WTC11 (cell line): ENCODE results near the gene TCF12. TPM values are rescaled to one million over a fixed set of nuclear protein-coding genes. Genes with fewer than 3 reads are reported as not detected.

Experiments
- ATAC-seq: fragments of 200-7000 bp; cut with Tn5 transposase; 2 replicates; pipeline ENCODE4 v1.10.0; 2021; ENCODE audit warnings: mild to moderate bottlenecking, moderate library complexity
- CTCF ChIA-PET: fragments of 300-600 bp; sonication (Branson Sonifier 250); formaldehyde crosslinking; loops from one replicate; lab custom pipeline; 2021; ENCODE audit warnings: antibody characterized with exemption; lab: Charles Lee
- POLR2A ChIA-PET: fragments of 350-600 bp; sonication (Branson Sonifier 250); formaldehyde crosslinking; loops from one replicate; lab custom pipeline; 2021; ENCODE audit warnings: antibody characterized with exemption; lab: Charles Lee
- DNase-seq: peaks from one replicate; pipeline ENCODE4 v3.0.0; 2021; ENCODE audit warnings: low spot score
- H3K27ac Mint-ChIP-seq: 2 replicates; pipeline ENCODE4 v1.8.0; 2021; ENCODE audit warnings: mixed read lengths
- H3K27me3 Mint-ChIP-seq: 2 replicates; pipeline ENCODE4 v1.8.0; 2021; ENCODE audit warnings: low read depth, mild to moderate bottlenecking, moderate library complexity, mixed read lengths
- H3K36me3 Mint-ChIP-seq: 2 replicates; pipeline ENCODE4 v1.8.0; 2021; ENCODE audit warnings: mixed read lengths
- H3K4me1 Mint-ChIP-seq: 2 replicates; pipeline ENCODE4 v1.8.0; 2022; ENCODE audit warnings: mixed read lengths
- H3K4me3 Mint-ChIP-seq: 2 replicates; pipeline ENCODE4 v1.8.0; 2021; ENCODE audit warnings: mild to moderate bottlenecking, moderate library complexity, mixed read lengths
- H3K9me3 Mint-ChIP-seq: 2 replicates; pipeline ENCODE4 v1.8.0; 2021; ENCODE audit warnings: mixed read lengths
- ELF4 ChIP-seq: sonication (generic); formaldehyde crosslinking; IDR thresholded peaks from 2 replicates; pipeline ENCODE4 v1.8.1; 2022; ENCODE audit warnings: low read depth, mild to moderate bottlenecking, moderate library complexity, missing genetic modification reagents
- ETV6 ChIP-seq: sonication (generic); formaldehyde crosslinking; IDR thresholded peaks from 2 replicates; pipeline ENCODE4 v1.8.1; 2022; ENCODE audit warnings: mild to moderate bottlenecking, missing genetic modification reagents
- MAX ChIP-seq: sonication (generic); formaldehyde crosslinking; IDR thresholded peaks from 2 replicates; pipeline ENCODE4 v1.8.0; 2022; ENCODE audit warnings: mild to moderate bottlenecking, missing genetic modification reagents
- NFYB ChIP-seq: sonication (generic); formaldehyde crosslinking; conservative IDR thresholded peaks from 2 replicates; pipeline ENCODE4 v1.8.0; 2022; ENCODE audit warnings: low read depth, missing genetic modification reagents
- NR1H2 ChIP-seq: sonication (generic); formaldehyde crosslinking; IDR thresholded peaks from 2 replicates; pipeline ENCODE4 v1.9.0; 2021; ENCODE audit warnings: mild to moderate bottlenecking, moderate library complexity, missing genetic modification reagents
- NR2C2 ChIP-seq: sonication (generic); formaldehyde crosslinking; IDR thresholded peaks from 2 replicates; pipeline ENCODE4 v1.8.0; 2022; ENCODE audit warnings: mild to moderate bottlenecking, missing genetic modification reagents
- OVOL2 ChIP-seq: fragments of 250-450 bp; sonication (Bioruptor Pico); IDR thresholded peaks from 2 replicates; pipeline ENCODE4 v1.9.0; 2021; ENCODE audit warnings: mild to moderate bottlenecking, borderline replicate concordance
- SMAD3 ChIP-seq: sonication (generic); formaldehyde crosslinking; IDR thresholded peaks from 2 replicates; pipeline ENCODE4 v1.8.0; 2022; ENCODE audit warnings: missing genetic modification reagents, mild to moderate bottlenecking, borderline replicate concordance
- SOX15 ChIP-seq: fragments of 250-450 bp; sonication (Bioruptor Pico); IDR thresholded peaks from 2 replicates; pipeline ENCODE4 v1.9.0; 2021; ENCODE audit warnings: mild to moderate bottlenecking
- TEAD4 ChIP-seq: sonication (generic); formaldehyde crosslinking; IDR thresholded peaks from 2 replicates; pipeline ENCODE4 v1.8.0; 2022; ENCODE audit warnings: mild to moderate bottlenecking, missing genetic modification reagents
- ZMAT4 ChIP-seq: fragments of 250-450 bp; sonication (Bioruptor Pico); IDR thresholded peaks from 2 replicates; pipeline ENCODE4 v1.9.0; 2021; ENCODE audit warnings: mild to moderate bottlenecking
- total RNA-seq: library from RNA; stranded (reverse); gene quantifications from 3 replicates; pipeline ENCODE4 v1.2.3, GENCODE V29; 2021
- TF ChIP-seq, protein P1 (sequence below): sonication (generic); formaldehyde crosslinking; IDR thresholded peaks from 2 replicates; pipeline ENCODE4 v1.8.1; 2023; ENCODE audit warnings: mild to moderate bottlenecking, missing genetic modification reagents
- TF ChIP-seq, protein P2 (sequence below): sonication (generic); formaldehyde crosslinking; IDR thresholded peaks from 2 replicates; pipeline ENCODE4 v1.8.0; 2022; ENCODE audit warnings: mild to moderate bottlenecking, missing genetic modification reagents
- TF ChIP-seq, protein P3 (sequence below): sonication (generic); formaldehyde crosslinking; conservative IDR thresholded peaks from 2 replicates; pipeline ENCODE4 v1.8.1; 2023; ENCODE audit warnings: mild to moderate bottlenecking, low read depth, missing genetic modification reagents, moderate library complexity
- TF ChIP-seq, protein P4 (sequence below): sonication (generic); formaldehyde crosslinking; IDR thresholded peaks from 2 replicates; pipeline ENCODE4 v1.8.1; 2023; ENCODE audit warnings: mild to moderate bottlenecking, missing genetic modification reagents, moderate library complexity
- TF ChIP-seq, protein P5 (sequence below): fragments of 250-450 bp; sonication (Bioruptor Pico); IDR thresholded peaks from 2 replicates; pipeline ENCODE4 v1.9.0; 2021; ENCODE audit warnings: mild to moderate bottlenecking
- TF ChIP-seq, protein P6 (sequence below): sonication (generic); formaldehyde crosslinking; IDR thresholded peaks from 2 replicates; pipeline ENCODE4 v1.8.1; 2022; ENCODE audit warnings: mild to moderate bottlenecking, moderate library complexity, missing genetic modification reagents
- TF ChIP-seq, protein P7 (sequence below): fragments of 250-450 bp; sonication (Bioruptor Pico); conservative IDR thresholded peaks from 2 replicates; pipeline ENCODE4 v1.9.0; 2021; ENCODE audit warnings: mild to moderate bottlenecking

TCF12 gene
- total RNA-seq, 1 experiment from 2014 or later, result 73.2 TPM

DNA sequence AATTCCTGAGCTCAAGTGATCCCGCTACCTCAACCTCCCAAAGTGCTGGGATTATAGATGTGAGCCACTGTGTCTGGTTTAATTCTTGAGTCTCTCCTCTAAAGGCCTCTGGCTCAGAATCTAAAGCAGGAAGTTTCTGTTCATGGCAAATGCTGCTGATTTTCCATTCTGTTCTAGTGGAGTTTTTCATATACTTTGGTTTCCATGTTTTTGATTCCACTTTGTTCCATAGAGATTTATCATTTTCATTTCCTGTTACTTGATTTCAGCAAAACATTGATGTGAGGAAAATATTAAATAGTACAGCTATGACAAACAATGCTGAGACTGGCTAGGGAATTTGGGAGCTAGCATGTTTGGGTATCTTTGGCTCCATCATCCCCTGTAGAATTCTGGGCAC is 205.6 kb downstream of the TCF12 start (continued):
- TF ChIP-seq, protein P1, sequence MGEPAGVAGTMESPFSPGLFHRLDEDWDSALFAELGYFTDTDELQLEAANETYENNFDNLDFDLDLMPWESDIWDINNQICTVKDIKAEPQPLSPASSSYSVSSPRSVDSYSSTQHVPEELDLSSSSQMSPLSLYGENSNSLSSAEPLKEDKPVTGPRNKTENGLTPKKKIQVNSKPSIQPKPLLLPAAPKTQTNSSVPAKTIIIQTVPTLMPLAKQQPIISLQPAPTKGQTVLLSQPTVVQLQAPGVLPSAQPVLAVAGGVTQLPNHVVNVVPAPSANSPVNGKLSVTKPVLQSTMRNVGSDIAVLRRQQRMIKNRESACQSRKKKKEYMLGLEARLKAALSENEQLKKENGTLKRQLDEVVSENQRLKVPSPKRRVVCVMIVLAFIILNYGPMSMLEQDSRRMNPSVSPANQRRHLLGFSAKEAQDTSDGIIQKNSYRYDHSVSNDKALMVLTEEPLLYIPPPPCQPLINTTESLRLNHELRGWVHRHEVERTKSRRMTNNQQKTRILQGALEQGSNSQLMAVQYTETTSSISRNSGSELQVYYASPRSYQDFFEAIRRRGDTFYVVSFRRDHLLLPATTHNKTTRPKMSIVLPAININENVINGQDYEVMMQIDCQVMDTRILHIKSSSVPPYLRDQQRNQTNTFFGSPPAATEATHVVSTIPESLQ, result no peak
- no peak for TF ChIP-seq SOX15 (CRISPR knock-in tag)
- no peak for TF ChIP-seq MAX (CRISPR knock-in tag)

DNA sequence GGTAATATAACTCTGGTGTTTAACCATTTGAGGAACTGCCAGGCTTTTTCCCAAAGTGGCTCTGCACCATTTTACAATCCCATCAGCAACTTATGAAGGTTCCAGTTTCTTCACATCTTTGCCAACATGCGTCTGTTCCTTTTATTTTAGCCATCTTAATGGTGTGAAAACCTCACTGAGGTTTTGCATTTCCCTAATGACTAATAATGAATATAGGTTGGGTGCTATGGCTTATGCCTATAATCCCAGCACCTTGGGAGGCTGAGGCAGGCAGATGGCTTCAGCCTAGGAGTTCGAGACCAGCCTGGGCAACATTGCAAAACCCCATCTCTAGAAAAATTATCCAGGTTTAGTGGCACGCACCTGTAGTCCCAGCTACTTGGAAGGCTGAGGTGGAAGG is 210.6 kb downstream of the TCF12 start:
- Mint-ChIP-seq H3K4me1 (peaks cover 49% of the 10 kb centered on the region), H3K9me3 (no peaks in the 10 kb centered on the region), H3K27me3 (no peaks in the 10 kb centered on the region), H3K4me3 (no peak overlapping the region), H3K36me3 (no peaks in the 10 kb centered on the region), H3K27ac (peak overlapping the region; percentile 35; the same call in 1 of the 2 replicates)
- POLR2A ChIA-PET, result no interaction called here
- ATAC-seq (no peak), DNase-seq (no peak)
- CTCF ChIA-PET, result interaction anchor here (1.4 kb wide), 1 partner anchor 9 kb away, joined by 6 read pairs; no protein-coding TSS in a partner anchor
- TF ChIP-seq OVOL2 (no peak), ETV6 (no peak), NR2C2 (CRISPR knock-in tag) (no peak), SMAD3 (CRISPR knock-in tag) (no peak)
- TF ChIP-seq, protein P2, sequence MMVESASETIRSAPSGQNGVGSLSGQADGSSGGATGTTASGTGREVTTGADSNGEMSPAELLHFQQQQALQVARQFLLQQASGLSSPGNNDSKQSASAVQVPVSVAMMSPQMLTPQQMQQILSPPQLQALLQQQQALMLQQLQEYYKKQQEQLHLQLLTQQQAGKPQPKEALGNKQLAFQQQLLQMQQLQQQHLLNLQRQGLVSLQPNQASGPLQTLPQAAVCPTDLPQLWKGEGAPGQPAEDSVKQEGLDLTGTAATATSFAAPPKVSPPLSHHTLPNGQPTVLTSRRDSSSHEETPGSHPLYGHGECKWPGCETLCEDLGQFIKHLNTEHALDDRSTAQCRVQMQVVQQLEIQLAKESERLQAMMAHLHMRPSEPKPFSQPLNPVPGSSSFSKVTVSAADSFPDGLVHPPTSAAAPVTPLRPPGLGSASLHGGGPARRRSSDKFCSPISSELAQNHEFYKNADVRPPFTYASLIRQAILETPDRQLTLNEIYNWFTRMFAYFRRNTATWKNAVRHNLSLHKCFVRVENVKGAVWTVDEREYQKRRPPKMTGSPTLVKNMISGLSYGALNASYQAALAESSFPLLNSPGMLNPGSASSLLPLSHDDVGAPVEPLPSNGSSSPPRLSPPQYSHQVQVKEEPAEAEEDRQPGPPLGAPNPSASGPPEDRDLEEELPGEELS (CRISPR knock-in tag), result no peak
- TF ChIP-seq, protein P3, sequence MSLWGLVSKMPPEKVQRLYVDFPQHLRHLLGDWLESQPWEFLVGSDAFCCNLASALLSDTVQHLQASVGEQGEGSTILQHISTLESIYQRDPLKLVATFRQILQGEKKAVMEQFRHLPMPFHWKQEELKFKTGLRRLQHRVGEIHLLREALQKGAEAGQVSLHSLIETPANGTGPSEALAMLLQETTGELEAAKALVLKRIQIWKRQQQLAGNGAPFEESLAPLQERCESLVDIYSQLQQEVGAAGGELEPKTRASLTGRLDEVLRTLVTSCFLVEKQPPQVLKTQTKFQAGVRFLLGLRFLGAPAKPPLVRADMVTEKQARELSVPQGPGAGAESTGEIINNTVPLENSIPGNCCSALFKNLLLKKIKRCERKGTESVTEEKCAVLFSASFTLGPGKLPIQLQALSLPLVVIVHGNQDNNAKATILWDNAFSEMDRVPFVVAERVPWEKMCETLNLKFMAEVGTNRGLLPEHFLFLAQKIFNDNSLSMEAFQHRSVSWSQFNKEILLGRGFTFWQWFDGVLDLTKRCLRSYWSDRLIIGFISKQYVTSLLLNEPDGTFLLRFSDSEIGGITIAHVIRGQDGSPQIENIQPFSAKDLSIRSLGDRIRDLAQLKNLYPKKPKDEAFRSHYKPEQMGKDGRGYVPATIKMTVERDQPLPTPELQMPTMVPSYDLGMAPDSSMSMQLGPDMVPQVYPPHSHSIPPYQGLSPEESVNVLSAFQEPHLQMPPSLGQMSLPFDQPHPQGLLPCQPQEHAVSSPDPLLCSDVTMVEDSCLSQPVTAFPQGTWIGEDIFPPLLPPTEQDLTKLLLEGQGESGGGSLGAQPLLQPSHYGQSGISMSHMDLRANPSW (CRISPR knock-in tag), result no peak
- TF ChIP-seq, protein P4, sequence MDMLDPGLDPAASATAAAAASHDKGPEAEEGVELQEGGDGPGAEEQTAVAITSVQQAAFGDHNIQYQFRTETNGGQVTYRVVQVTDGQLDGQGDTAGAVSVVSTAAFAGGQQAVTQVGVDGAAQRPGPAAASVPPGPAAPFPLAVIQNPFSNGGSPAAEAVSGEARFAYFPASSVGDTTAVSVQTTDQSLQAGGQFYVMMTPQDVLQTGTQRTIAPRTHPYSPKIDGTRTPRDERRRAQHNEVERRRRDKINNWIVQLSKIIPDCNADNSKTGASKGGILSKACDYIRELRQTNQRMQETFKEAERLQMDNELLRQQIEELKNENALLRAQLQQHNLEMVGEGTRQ, result no peak

DNA sequence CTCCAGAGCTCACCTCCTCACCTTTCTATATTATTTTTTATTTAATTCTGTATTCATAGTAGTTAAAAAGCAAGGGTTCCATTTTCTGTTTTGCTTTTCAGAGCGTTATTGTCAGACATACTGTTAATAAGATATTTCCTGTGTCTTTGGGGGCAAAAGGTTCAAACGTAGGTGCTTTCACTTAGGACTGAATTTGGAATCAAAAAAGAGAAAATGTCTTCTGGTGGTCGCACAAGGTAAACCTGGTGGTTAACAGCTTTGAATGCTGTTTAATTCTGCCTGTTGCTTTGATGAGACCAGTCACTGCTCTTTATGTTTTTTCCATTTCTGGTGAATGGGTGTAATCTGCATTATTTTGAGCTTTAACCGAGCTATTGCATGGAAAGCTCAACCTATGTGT is 212.5 kb downstream of the TCF12 start:
- POLR2A ChIA-PET, result no interaction called here
- Mint-ChIP-seq H3K36me3 (no peaks in the 10 kb centered on the region), H3K4me3 (no peak overlapping the region), H3K4me1 (peaks cover 67% of the 10 kb centered on the region), H3K9me3 (no peaks in the 10 kb centered on the region), H3K27ac (peak overlapping the region; percentile 86), H3K27me3 (no peaks in the 10 kb centered on the region)
- CTCF ChIA-PET, result interaction anchor here (1.1 to 1.5 kb wide), 2 partner anchors 20 to 634 kb away, joined by 3 to 5 read pairs; no protein-coding TSS in a partner anchor
- no peak for ATAC-seq
- no peak for DNase-seq
- TF ChIP-seq TEAD4 (CRISPR knock-in tag), result no peak
- no peak for TF ChIP-seq NR1H2 (CRISPR knock-in tag)
- TF ChIP-seq, protein P5, sequence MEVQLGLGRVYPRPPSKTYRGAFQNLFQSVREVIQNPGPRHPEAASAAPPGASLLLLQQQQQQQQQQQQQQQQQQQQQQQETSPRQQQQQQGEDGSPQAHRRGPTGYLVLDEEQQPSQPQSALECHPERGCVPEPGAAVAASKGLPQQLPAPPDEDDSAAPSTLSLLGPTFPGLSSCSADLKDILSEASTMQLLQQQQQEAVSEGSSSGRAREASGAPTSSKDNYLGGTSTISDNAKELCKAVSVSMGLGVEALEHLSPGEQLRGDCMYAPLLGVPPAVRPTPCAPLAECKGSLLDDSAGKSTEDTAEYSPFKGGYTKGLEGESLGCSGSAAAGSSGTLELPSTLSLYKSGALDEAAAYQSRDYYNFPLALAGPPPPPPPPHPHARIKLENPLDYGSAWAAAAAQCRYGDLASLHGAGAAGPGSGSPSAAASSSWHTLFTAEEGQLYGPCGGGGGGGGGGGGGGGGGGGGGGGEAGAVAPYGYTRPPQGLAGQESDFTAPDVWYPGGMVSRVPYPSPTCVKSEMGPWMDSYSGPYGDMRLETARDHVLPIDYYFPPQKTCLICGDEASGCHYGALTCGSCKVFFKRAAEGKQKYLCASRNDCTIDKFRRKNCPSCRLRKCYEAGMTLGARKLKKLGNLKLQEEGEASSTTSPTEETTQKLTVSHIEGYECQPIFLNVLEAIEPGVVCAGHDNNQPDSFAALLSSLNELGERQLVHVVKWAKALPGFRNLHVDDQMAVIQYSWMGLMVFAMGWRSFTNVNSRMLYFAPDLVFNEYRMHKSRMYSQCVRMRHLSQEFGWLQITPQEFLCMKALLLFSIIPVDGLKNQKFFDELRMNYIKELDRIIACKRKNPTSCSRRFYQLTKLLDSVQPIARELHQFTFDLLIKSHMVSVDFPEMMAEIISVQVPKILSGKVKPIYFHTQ (CRISPR knock-in tag), result no peak
- no peak for TF ChIP-seq NFYB (CRISPR knock-in tag)
- TF ChIP-seq, protein P6, sequence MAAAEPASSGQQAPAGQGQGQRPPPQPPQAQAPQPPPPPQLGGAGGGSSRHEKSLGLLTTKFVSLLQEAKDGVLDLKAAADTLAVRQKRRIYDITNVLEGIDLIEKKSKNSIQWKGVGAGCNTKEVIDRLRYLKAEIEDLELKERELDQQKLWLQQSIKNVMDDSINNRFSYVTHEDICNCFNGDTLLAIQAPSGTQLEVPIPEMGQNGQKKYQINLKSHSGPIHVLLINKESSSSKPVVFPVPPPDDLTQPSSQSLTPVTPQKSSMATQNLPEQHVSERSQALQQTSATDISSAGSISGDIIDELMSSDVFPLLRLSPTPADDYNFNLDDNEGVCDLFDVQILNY, result no peak
- TF ChIP-seq ZMAT4 (CRISPR knock-in tag), result no peak
- TF ChIP-seq, protein P7, sequence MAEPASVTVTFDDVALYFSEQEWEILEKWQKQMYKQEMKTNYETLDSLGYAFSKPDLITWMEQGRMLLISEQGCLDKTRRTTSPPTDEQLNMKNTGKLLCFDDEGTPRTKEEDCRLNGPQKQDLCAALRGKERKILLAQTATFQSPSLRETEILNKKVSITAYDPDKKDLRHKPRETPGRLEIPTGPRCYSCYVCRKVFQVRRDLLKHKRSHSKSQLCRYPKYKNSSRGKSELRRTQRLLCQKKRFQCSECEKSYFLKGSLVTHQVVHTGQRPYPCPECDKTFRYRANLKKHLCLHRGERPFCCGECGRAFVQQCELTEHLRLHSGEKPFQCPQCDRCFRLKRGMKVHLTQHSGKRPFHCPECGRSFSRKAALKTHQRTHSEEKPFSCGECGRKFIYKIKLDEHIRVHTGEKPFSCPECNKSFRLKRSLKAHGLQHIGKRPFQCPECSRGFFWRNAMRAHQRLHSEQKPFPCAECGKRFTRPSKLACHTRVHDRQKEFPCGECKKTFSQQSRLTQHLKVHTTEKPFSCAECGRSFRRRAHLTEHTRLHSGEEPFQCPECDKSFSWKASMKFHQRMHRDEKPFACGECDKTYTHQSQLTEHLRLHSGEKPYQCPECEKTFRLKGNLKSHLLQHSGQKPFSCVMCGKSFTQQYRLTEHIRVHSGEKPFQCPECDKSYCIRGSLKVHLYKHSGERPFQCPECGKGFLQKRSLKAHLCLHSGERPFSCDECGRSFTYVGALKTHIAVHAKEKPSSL (CRISPR knock-in tag), result no peak
- TF ChIP-seq ELF4 (CRISPR knock-in tag), result no peak
